ENCODE data around the gene DLGAP1.

DNA sequence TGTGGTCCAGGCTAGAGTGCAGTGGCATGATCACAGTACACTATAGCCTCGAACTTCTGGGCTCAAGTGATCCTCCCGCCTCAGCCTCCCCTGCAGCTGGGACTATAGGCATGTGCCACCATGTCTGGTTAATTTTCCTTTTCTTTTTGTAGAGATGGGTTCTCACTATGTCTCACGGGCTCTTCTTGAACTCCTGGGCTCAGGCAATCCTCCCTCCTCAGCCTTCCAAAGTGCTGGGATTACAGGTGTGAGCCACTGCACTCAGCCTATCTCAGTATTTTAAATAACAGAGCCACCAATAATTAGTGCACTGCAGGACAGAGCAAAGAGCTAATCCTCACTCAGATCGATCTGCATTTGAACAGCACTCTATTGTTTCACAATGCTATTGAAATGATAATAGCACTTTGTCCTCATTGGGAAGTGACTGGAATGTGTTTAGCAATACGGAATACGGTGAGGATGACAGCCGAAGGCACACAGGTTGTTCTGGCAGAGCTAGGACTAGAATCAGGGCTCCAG, 335.9 kb downstream of the DLGAP1 start:
- TF ChIP-seq, protein P1, sequence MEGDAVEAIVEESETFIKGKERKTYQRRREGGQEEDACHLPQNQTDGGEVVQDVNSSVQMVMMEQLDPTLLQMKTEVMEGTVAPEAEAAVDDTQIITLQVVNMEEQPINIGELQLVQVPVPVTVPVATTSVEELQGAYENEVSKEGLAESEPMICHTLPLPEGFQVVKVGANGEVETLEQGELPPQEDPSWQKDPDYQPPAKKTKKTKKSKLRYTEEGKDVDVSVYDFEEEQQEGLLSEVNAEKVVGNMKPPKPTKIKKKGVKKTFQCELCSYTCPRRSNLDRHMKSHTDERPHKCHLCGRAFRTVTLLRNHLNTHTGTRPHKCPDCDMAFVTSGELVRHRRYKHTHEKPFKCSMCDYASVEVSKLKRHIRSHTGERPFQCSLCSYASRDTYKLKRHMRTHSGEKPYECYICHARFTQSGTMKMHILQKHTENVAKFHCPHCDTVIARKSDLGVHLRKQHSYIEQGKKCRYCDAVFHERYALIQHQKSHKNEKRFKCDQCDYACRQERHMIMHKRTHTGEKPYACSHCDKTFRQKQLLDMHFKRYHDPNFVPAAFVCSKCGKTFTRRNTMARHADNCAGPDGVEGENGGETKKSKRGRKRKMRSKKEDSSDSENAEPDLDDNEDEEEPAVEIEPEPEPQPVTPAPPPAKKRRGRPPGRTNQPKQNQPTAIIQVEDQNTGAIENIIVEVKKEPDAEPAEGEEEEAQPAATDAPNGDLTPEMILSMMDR (IDR thresholded peaks at IDR 0.05), result no peak
- no peak for TF ChIP-seq POLR2AphosphoS5 (IDR thresholded peaks at IDR 0.05; ENCODE audit: insufficient read depth in 1 of 2, low read depth in 1 of 2)
